GM12873 (cell line): ENCODE measurements around the gene FREY1.

Experiments
- CTCF ChIP-seq: IDR thresholded peaks from 2 replicates; pipeline ENCODE4 v1.5.1; 2012; ENCODE audit warnings: low read depth, mild to moderate bottlenecking, moderate library complexity, low read length, control low read depth; ENCODE audit not compliant: insufficient read depth; ENCODE audit errors: missing control alignments

Gene FREY1

GRCh38 chr11:45924036-45924915, 17.2 kb upstream of the FREY1 start:
- TF ChIP-seq CTCF = no peak

- TF ChIP-seq CTCF = no peak
Measured at GRCh38 chr11:45922425-45923082, 15.5 kb upstream of the FREY1 start, which contains the start of gene LARGE2. LARGE2 (plus strand) TSS chr11:45922656; CDS start chr11:45922883, 227 bp downstream.

DNA sequence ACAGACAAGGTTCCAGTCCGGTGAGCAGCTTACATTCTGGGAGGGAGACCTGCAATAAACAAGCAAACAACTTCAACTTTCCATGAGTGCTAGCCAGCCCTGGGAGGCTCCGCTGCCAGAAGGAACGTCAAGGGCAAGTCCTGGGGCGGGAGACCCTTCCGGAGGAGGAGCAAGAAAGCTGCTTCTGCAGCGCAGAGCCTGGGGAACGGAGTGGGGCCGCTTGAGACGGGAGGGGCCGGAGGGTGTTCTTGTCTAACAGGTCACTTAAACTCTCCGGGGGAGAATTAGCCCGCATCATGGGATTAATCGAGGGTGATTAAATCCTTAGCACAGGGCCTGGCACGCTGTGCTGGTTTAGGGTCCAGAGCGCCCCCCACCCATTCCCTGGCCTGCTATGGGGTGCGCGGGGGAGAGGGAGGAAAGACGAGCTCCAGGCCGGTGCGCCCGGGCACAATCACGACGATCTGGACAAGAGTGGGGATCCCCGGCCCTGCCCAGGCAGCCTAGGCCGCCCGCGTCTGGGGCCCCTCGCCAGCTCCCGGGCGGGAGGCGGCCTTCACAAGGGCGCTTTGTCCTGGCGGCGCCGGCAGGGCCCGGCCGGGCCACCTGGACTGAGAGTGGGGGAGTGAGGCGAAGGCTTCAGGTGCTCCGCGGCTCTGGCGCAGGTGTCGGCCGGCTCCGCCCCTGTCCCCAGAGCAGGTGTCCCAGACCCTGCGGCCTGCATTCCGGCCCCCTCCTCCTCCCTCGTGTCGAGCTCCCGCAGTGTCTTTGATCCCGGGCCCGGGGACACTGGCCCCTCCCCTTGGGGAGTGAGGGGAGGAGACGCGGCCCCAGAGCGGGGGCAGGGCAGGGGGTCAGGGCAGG, 14.7 kb upstream of the FREY1 start:
- TF ChIP-seq CTCF = no peak

- no peak for TF ChIP-seq CTCF
Measured at GRCh38 chr11:45920531-45921477, 13.7 kb upstream of the FREY1 start.

DNA sequence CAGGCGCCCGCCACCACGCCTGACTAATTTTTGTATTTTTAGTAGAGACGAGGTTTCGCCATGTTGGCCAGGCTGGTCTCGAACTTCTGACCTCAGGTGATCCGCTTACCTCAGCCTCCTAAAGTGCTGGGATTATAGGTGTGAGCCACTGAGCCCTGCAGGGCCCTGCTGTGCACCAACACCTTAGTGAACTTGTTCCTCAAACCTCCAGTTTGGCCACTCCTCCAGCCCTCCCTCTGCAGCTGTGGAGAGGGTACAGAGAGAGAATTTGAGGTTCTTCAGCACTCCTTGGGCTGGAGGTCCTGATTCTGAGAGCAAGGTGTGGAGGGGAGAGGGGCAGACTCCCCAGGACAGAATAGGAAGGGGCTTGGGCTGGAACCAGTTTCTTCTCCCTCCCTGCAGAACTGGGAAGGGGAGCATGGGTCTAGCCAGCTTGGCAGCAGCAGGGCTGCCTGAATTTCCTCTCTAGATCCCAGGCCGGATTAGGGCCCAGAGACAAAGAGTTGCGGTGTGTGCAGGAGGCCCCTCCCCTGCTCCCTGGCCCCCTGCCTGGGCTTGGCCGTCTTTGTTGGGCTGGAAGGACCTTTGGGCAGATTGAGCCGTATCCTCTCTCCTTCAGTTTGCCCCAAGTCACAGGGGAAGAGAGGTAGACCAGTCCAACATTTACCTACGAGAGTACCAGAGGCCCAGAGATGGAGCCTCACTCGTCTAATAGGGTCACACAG, 12.9 kb upstream of the FREY1 start:
- TF ChIP-seq CTCF = no peak

- no peak for TF ChIP-seq CTCF
Measured at GRCh38 chr11:45918962-45919675, 12.0 kb upstream of the FREY1 start.
